K562 (cell line): ENCODE results near the gene GKAP1. TPM values are rescaled to one million over a fixed set of nuclear protein-coding genes. Genes with fewer than 3 reads are reported as not detected.

Source experiments
- HOXB6 ChIP-seq: fragments of 250-450 bp; sonication (Bioruptor Pico); IDR thresholded peaks from 2 replicates; pipeline ENCODE4 v1.5.1; 2022; ENCODE audit warnings: mild to moderate bottlenecking, borderline replicate concordance
- ZNF644 ChIP-seq: fragments of 200-800 bp; sonication (Bioruptor generic); IDR thresholded peaks from 2 replicates; pipeline ENCODE4 v1.6.1; 2016; ENCODE audit warnings: low read depth, missing genetic modification characterization, missing compliant biosample characterization
- polyA plus RNA-seq, 8 experiments: library from polyadenylated mRNA; depleted of rRNA in 4 of 8; stranded (reverse) in 5 of 8; unstranded in 3 of 8; fragments of >200 nt; fragmentation: Nextera tagmentation in 2 of 8; fragmentation: Illumina TruSeq in 1 of 8; extraction: Ambion mirVana in 2 of 8; extraction: Trizol in 1 of 8; gene quantifications; 2 replicates each; pipeline versions ENCODE4 v1.2.1 to v1.2.3, GENCODE V29; 2011 to 2014; ENCODE audit warnings: inconsistent platforms in 1 of 8, missing spikeins in 1 of 8
- total RNA-seq, 7 experiments: library from RNA; depleted of rRNA in 6 of 7; stranded (reverse); fragments of >200 nt in 6 of 7; fragmentation: Illumina TruSeq in 2 of 7; extraction: Trizol in 2 of 7; gene quantifications; 2 replicates each; pipeline versions ENCODE4 v1.2.1 to v1.2.3, GENCODE V29; 2011 to 2021; ENCODE audit warnings: low replicate concordance in 1 of 7
- TF ChIP-seq, protein P1 (sequence below): sonication (generic); formaldehyde crosslinking; IDR thresholded peaks from 2 replicates; pipeline ENCODE4 v1.8.0; 2023; ENCODE audit warnings: mild to moderate bottlenecking, missing genetic modification reagents
- TF ChIP-seq, protein P2 (sequence below), 3 experiments: IDR thresholded peaks in 2 of 3; conservative IDR thresholded peaks in 1 of 3; 2 replicates each; pipeline ENCODE4 v1.5.1; 2011 to 2012; ENCODE audit warnings: low read length in 3 of 3, mild to moderate bottlenecking in 3 of 3, control low read depth in 2 of 3, improper control_type of control experiment in 1 of 3, inconsistent platforms in 1 of 3, low read depth in 1 of 3, mixed read lengths in 1 of 3, moderate library complexity in 1 of 3; ENCODE audit not compliant: insufficient read depth in 2 of 3
- TF ChIP-seq, protein P3 (sequence below), 2 experiments: fragments of 450-650 bp in 1 of 2; sonication (generic) in 1 of 2; formaldehyde crosslinking in 1 of 2; IDR thresholded peaks; 2 replicates each; pipeline versions ENCODE4 v1.7.1 to v1.9.0; 2016 to 2022; ENCODE audit warnings: inconsistent platforms in 1 of 2, mild to moderate bottlenecking in 1 of 2, missing genetic modification reagents in 1 of 2

GKAP1 gene
- total and polyA plus RNA-seq, 9 of the 15 experiments (the other 6 are each of a cell fraction or from before 2014, with no cell fraction given): 1.0 to 3.8 (median 2.7) TPM

DNA sequence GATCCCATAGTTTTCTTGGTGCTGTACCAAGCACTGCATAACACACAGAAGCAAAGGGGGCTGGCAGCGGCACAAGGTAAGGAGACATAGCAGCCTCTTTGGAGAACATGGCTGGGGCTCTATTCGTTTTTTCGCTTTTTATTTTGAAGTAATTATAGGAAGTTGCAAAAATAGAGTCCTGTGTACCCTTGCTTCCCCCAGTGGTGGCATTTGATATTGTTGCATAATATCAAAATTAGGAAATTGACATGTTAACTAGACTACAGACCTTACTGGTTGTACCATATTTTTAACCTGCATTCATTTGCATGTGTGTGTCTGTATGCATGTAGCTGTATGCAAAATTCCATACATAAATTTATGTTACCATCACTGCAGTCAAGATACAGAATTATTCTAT is 103.2 kb downstream of the GKAP1 start (continued):
- TF ChIP-seq, protein P1, sequence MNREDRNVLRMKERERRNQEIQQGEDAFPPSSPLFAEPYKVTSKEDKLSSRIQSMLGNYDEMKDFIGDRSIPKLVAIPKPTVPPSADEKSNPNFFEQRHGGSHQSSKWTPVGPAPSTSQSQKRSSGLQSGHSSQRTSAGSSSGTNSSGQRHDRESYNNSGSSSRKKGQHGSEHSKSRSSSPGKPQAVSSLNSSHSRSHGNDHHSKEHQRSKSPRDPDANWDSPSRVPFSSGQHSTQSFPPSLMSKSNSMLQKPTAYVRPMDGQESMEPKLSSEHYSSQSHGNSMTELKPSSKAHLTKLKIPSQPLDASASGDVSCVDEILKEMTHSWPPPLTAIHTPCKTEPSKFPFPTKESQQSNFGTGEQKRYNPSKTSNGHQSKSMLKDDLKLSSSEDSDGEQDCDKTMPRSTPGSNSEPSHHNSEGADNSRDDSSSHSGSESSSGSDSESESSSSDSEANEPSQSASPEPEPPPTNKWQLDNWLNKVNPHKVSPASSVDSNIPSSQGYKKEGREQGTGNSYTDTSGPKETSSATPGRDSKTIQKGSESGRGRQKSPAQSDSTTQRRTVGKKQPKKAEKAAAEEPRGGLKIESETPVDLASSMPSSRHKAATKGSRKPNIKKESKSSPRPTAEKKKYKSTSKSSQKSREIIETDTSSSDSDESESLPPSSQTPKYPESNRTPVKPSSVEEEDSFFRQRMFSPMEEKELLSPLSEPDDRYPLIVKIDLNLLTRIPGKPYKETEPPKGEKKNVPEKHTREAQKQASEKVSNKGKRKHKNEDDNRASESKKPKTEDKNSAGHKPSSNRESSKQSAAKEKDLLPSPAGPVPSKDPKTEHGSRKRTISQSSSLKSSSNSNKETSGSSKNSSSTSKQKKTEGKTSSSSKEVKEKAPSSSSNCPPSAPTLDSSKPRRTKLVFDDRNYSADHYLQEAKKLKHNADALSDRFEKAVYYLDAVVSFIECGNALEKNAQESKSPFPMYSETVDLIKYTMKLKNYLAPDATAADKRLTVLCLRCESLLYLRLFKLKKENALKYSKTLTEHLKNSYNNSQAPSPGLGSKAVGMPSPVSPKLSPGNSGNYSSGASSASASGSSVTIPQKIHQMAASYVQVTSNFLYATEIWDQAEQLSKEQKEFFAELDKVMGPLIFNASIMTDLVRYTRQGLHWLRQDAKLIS: no peak
- TF ChIP-seq, protein P2, sequence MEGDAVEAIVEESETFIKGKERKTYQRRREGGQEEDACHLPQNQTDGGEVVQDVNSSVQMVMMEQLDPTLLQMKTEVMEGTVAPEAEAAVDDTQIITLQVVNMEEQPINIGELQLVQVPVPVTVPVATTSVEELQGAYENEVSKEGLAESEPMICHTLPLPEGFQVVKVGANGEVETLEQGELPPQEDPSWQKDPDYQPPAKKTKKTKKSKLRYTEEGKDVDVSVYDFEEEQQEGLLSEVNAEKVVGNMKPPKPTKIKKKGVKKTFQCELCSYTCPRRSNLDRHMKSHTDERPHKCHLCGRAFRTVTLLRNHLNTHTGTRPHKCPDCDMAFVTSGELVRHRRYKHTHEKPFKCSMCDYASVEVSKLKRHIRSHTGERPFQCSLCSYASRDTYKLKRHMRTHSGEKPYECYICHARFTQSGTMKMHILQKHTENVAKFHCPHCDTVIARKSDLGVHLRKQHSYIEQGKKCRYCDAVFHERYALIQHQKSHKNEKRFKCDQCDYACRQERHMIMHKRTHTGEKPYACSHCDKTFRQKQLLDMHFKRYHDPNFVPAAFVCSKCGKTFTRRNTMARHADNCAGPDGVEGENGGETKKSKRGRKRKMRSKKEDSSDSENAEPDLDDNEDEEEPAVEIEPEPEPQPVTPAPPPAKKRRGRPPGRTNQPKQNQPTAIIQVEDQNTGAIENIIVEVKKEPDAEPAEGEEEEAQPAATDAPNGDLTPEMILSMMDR (IDR thresholded peaks at IDR 0.05 in 2 of 3, conservative IDR thresholded peaks at IDR 0.05 in 1 of 3; ENCODE audit: insufficient read depth in 2 of 3, low read depth in 1 of 3, low read length in 3 of 3): peak in 1 of 3 experiments; percentile 32; a peak in 2 of 6 replicates
- TF ChIP-seq HOXB6 (CRISPR knock-in tag): no peak
- TF ChIP-seq, protein P3, sequence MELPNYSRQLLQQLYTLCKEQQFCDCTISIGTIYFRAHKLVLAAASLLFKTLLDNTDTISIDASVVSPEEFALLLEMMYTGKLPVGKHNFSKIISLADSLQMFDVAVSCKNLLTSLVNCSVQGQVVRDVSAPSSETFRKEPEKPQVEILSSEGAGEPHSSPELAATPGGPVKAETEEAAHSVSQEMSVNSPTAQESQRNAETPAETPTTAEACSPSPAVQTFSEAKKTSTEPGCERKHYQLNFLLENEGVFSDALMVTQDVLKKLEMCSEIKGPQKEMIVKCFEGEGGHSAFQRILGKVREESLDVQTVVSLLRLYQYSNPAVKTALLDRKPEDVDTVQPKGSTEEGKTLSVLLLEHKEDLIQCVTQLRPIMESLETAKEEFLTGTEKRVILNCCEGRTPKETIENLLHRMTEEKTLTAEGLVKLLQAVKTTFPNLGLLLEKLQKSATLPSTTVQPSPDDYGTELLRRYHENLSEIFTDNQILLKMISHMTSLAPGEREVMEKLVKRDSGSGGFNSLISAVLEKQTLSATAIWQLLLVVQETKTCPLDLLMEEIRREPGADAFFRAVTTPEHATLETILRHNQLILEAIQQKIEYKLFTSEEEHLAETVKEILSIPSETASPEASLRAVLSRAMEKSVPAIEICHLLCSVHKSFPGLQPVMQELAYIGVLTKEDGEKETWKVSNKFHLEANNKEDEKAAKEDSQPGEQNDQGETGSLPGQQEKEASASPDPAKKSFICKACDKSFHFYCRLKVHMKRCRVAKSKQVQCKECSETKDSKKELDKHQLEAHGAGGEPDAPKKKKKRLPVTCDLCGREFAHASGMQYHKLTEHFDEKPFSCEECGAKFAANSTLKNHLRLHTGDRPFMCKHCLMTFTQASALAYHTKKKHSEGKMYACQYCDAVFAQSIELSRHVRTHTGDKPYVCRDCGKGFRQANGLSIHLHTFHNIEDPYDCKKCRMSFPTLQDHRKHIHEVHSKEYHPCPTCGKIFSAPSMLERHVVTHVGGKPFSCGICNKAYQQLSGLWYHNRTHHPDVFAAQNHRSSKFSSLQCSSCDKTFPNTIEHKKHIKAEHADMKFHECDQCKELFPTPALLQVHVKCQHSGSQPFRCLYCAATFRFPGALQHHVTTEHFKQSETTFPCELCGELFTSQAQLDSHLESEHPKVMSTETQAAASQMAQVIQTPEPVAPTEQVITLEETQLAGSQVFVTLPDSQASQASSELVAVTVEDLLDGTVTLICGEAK (IDR thresholded peaks at IDR 0.05): no peak
- TF ChIP-seq, protein P3 (CRISPR knock-in tag; IDR thresholded peaks at IDR 0.05): no peak
- TF ChIP-seq ZNF644 (tag): no peak
